ENCODE data around the gene ENTHD1. TPM values are rescaled to one million over a fixed set of nuclear protein-coding genes. Genes with fewer than 3 reads are reported as not detected.

The ENTHD1 gene
- total and polyA plus RNA-seq, 2 of the 8 experiments (the other 6 are each of a cell fraction or from before 2014, with no cell fraction given): not detected

- Histone ChIP-seq H2AFZ (ENCODE audit: low read length) (0 out of 2 replicates have a peak overlapping the region, but pooled peaks have one; percentile 2), H2BK120ac (replicated peaks; ENCODE audit: low read depth, low read length) (no peak overlapping the region), H2AK5ac (ENCODE audit: low read depth, low read length) (no peak overlapping the region), H3K4me2 (ENCODE audit: insufficient read depth in 1 of 2, low read depth in 2 of 2, low read length in 2 of 2) (no peak overlapping the region), H3K56ac (replicated peaks; ENCODE audit: insufficient read length, low read depth, low read length) (no peak overlapping the region), H2BK20ac (ENCODE audit: low read length) (no peak overlapping the region), H3K36me3 (ENCODE audit: control insufficient read depth in 2 of 4, insufficient read depth in 4 of 4, low read length in 3 of 4) (no peaks in the 10 kb centered on the region), H3K79me1 (ENCODE audit: low read depth, low read length) (no peaks in the 10 kb centered on the region), H2BK15ac (ENCODE audit: low read length) (no peak overlapping the region), H3K4ac (replicated peaks; ENCODE audit: insufficient read length, low read depth, low read length) (no peak overlapping the region), H3K79me2 (ENCODE audit: control insufficient read depth in 1 of 2, insufficient read depth in 2 of 2, low read length in 2 of 2) (no peaks in the 10 kb centered on the region), H4K8ac (ENCODE audit: extremely low read depth, insufficient read depth, low read length) (no peak overlapping the region; the same call in 1 of the 2 replicates), H3K9me3 (ENCODE audit: insufficient read depth in 2 of 2, low read depth in 1 of 2, low read length in 1 of 2) (no peaks in the 10 kb centered on the region), H3K23ac (ENCODE audit: insufficient read length) (no peak overlapping the region), H2BK5ac (ENCODE audit: low read depth, low read length) (no peak overlapping the region), H3K23me2 (ENCODE audit: low read depth, low read length) (no peaks in the 10 kb centered on the region), H4K91ac (replicated peaks; ENCODE audit: insufficient read length, low read length) (no peak overlapping the region), H3K4me3 (ENCODE audit: extremely low read depth in 1 of 4, insufficient read depth in 2 of 4, low read depth in 3 of 4, low read length in 4 of 4) (no peak overlapping the region), H2BK12ac (ENCODE audit: low read depth, low read length) (0 out of 2 replicates have a peak overlapping the region, but pooled peaks have one; percentile 39), H3K27ac (ENCODE audit: low read depth, low read length) (no peak overlapping the region), H4K20me1 (replicated peaks in 1 of 2; ENCODE audit: control insufficient read depth in 1 of 2, insufficient read depth in 2 of 2, low read length in 2 of 2) (no peaks in the 10 kb centered on the region), H3K27me3 (replicated peaks in 1 of 4; ENCODE audit: control insufficient read depth in 3 of 4, extremely low read depth in 1 of 4, insufficient read depth in 3 of 4, low read length in 3 of 4) (no peaks in the 10 kb centered on the region), H4K5ac (ENCODE audit: insufficient read length, low read depth, low read length) (no peak overlapping the region), H3K9ac (replicated peaks in 1 of 4; ENCODE audit: extremely low read depth in 1 of 4, low read depth in 3 of 4, low read length in 3 of 4) (no peak overlapping the region), H3K18ac (ENCODE audit: extremely low read depth, low read length) (no peak overlapping the region; the same call in 1 of the 2 replicates), H3K4me1 (replicated peaks in 1 of 4; ENCODE audit: control insufficient read depth in 3 of 4, insufficient read depth in 4 of 4, low read length in 3 of 4) (peaks cover 0 to 5% (median 0%) of the 10 kb centered on the region in 4 experiments; a peak in 1 of 7 replicates), H3K14ac (ENCODE audit: insufficient read length) (no peak overlapping the region)
- FAIRE-seq (no peak), DNase-seq (ENCODE audit: low read depth in 1 of 2, low spot score in 2 of 2) (peak in 1 of 2 experiments; percentile 49)
- 78% methylated on average over 12 of the region's 12 CpGs; no CpG with 5 or more reads in 1 of the 2 experiments for WGBS, 2 experiments (ENCODE audit: extremely low coverage in 1 of 2, insufficient coverage in 1 of 2, insufficient read length in 1 of 2, insufficient replicate concordance in 2 of 2, low coverage in 1 of 2, low lambda C conversion rate in 2 of 2, missing lambda C conversion rate in 1 of 2)
- CTCF ChIA-PET (ENCODE audit: partially characterized antibody): interaction anchor here (0.6 to 2.5 kb wide), 13 partner anchors 11 to 395 kb away, joined by 3 to 10 read pairs (median 3); no protein-coding TSS in a partner anchor
- POLR2A ChIA-PET (ENCODE audit: partially characterized antibody): interaction anchor here (1.0 kb wide), 1 partner anchor 211 kb away, joined by 3 read pairs; no protein-coding TSS in a partner anchor
- TF ChIP-seq EZH2 (IDR thresholded peaks at IDR 0.05; ENCODE audit: low read depth, low read length, severe bottlenecking): no peak
- no peak for TF ChIP-seq EP300 (IDR thresholded peaks at IDR 0.05; ENCODE audit: borderline replicate concordance in 1 of 2, low read depth in 2 of 2, low read length in 2 of 2)
- peak in 1 of 2 experiments; percentile 17; a peak in 1 of 4 replicates for TF ChIP-seq RAD21 (IDR thresholded peaks at IDR 0.05 in 1 of 2, conservative IDR thresholded peaks at IDR 0.05 in 1 of 2; ENCODE audit: low read depth in 2 of 2, low read length in 2 of 2)
- TF ChIP-seq POLR2A (IDR thresholded peaks at IDR 0.05; ENCODE audit: control extremely low read depth in 1 of 2, low read depth in 2 of 2, low read length in 2 of 2): no peak
- no peak for TF ChIP-seq NANOG (IDR thresholded peaks at IDR 0.05; ENCODE audit: insufficient read depth, low read depth, low read length, poor library complexity, severe bottlenecking)
- TF ChIP-seq POLR2AphosphoS5 (IDR thresholded peaks at IDR 0.05; ENCODE audit: low read depth, low read length): no peak
- TF ChIP-seq GTF2F1 (IDR thresholded peaks at IDR 0.05; ENCODE audit: borderline replicate concordance, low read depth, low read length): no peak
- TF ChIP-seq CREB1 (IDR thresholded peaks at IDR 0.05): no peak
- no peak for TF ChIP-seq POU5F1 (IDR thresholded peaks at IDR 0.05; ENCODE audit: low read depth, low read length)
- no peak for TF ChIP-seq CTBP2 (IDR thresholded peaks at IDR 0.05; ENCODE audit: borderline replicate concordance, insufficient read depth, insufficient read length, low read length)
- no peak for TF ChIP-seq E2F6 (IDR thresholded peaks at IDR 0.05)
Observed at GRCh38 chr22:39731881-39732555, 161.5 kb downstream of the ENTHD1 start.

Data from H1 (cell line).